Fibroblast of villous mesenchyme (primary cell): ENCODE results near the gene TNS3. TPM values are rescaled to one million over a fixed set of nuclear protein-coding genes. Genes with fewer than 3 reads are reported as not detected.
A peak's percentile ranks its signal among the peaks of the same experiment; 100 is the strongest.
"Not testable (repeated sequence)": the region's sequence is repeated elsewhere in the genome, so short reads cannot be mapped to it uniquely, and the experiment has no call there.

Source experiments
- DNase-seq: peaks from one replicate; pipeline ENCODE4 v3.0.0-alpha.2; 2010; ENCODE audit warnings: low read depth
- H3K4me3 ChIP-seq: 2 replicates; pipeline ENCODE4 v1.5.1; 2011; ENCODE audit warnings: low read depth, mild to moderate bottlenecking, low read length
- CTCF ChIP-seq: IDR thresholded peaks from 2 replicates; pipeline ENCODE4 v1.5.1; 2012; ENCODE audit warnings: low read depth, mild to moderate bottlenecking, low read length; ENCODE audit not compliant: insufficient read depth
- total RNA-seq: library from RNA; depleted of rRNA; stranded (reverse); fragments of >200 nt; gene quantifications from 2 replicates; pipeline ENCODE4 v1.2.3, GENCODE V29; 2012

The TNS3 gene
- total RNA-seq, 1 donor, result 202 TPM

GRCh38 chr7:47591655-47592572 is 10.0 kb upstream of the TNS3 start:
- H3K4me3 ChIP-seq, result no peak overlapping the region
- DNase-seq, result peak; percentile 76
- no peak for TF ChIP-seq CTCF

DNA sequence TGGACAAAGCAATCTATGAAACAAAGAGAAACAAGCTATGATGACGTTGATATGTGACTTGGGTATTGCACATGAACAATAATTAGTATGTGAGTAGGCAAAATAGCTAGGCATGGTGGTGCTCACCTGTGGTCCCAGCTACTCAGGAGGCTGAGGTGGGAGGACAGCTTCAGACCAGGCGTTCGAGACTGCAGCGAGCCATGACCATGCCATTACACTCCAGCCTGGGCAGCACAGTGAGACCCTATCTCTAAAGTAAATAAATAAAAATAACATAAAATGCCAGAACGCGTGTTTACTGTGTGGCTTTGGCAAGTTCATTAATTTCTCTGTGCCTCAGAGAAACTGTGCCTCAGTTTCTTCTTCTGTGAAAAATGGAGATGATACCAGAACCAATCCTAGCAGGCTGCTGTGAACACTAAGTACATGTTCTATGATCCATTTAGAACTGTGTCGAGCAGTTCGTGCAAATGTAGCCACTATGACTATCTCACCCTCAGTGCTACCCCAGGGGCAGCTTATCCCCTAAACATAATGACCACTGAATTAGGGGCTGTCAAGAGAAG is 9.3 kb upstream of the TNS3 start:
- H3K4me3 ChIP-seq, result no peak overlapping the region
- no peak for DNase-seq
- TF ChIP-seq CTCF, result no peak

GRCh38 chr7:47590215-47590614 is 8.3 kb upstream of the TNS3 start:
- H3K4me3 ChIP-seq, DNase-seq: not testable (repeated sequence)

- no peak for TF ChIP-seq CTCF
- no peak for DNase-seq
- no peak overlapping the region for H3K4me3 ChIP-seq
These were observed 6.9 kb upstream of the TNS3 start for GRCh38 chr7:47588704-47589225.

GRCh38 chr7:47587976-47588375 is 6.1 kb upstream of the TNS3 start:
- TF ChIP-seq CTCF, result no peak
- H3K4me3 ChIP-seq, result no peak overlapping the region
- DNase-seq, result no peak

GRCh38 chr7:47587351-47587750 is 5.4 kb upstream of the TNS3 start:
- TF ChIP-seq CTCF, result no peak
- DNase-seq, result no peak
- no peak overlapping the region for H3K4me3 ChIP-seq

GRCh38 chr7:47586925-47587324 is 5.0 kb upstream of the TNS3 start:
- H3K4me3 ChIP-seq, result no peak overlapping the region
- DNase-seq, result no peak
- no peak for TF ChIP-seq CTCF

DNA sequence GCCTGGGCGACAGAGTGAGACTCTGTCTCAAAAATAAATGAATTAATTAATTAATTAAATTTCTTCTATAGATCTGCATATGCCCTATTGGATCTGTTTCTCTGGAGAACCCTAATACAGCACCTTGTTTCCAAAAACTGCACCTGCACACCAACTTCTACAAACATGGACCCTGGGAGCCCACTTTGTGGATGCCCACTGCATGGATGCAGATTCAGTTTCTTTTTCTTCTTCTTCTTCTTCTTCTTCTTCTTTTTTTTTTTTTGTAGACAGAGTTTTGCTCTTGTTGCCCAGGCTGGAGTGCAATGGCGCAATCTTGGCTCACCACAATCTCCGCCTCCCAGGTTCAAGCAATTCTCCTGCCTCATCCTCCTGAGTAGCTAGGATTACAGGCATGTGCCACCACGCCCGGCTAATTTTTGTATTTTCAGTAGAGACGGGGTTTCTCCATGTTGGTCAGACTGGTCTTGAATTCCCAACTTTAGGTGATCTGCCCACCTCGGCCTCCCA is 4.3 kb upstream of the TNS3 start:
- not testable (repeated sequence) for H3K4me3 ChIP-seq, DNase-seq
